Adrenal gland (tissue), 5 donors: ENCODE results near the gene PKNOX2.

Source experiments
- CTCF ChIP-seq, 6 experiments: fragments of 450-650 bp in 4 of 6; fragments of 200-600 bp in 2 of 6; sonication (generic) in 1 of 6; IDR thresholded peaks; 1 replicate in 5 of 6; 2 replicates in 1 of 6; pipeline versions ENCODE4 v1.5.1 to v1.8.0; 2016 to 2021; ENCODE audit warnings: antibody characterized with exemption in 6 of 6, mild to moderate bottlenecking in 2 of 6, moderate library complexity in 1 of 6
- POLR2A ChIP-seq, 2 donors: fragments of 450-650 bp; IDR thresholded peaks; one replicate each; pipeline ENCODE4 v1.6.1; 2017; ENCODE audit warnings: antibody characterized with exemption in 2 of 2, mild to moderate bottlenecking in 2 of 2, moderate library complexity in 1 of 2
- donor health status: DM: no; HTN: no; CAD: no.

DNA sequence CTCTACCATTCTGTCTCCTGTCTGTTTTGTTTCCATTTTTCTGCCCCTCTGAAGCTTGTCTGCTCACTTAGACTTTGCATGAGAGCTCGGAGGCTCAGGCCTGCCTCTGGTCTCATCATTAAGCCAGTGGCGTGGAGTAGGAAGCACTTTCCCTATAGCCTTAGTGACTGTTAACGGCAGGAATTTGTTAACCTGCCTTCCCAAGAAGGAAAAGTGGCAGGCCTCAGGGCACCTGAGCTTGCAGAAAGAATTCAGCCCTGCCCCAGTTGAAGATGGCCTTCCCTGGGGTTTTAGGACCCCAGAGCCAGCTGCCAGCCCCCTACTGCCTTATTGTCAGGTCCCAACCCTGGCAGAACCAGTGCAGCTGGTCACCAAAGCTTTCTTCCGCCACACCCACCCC is 93.2 kb downstream of the PKNOX2 start:
- TF ChIP-seq CTCF (IDR thresholded peaks at IDR 0.05) (no peak), POLR2A (IDR thresholded peaks at IDR 0.05) (no peak)
